Panc1 (cell line): ENCODE results near the gene OR5A2.

Experiments used
- POLR2AphosphoS5 ChIP-seq: IDR thresholded peaks from 2 replicates; pipeline ENCODE4 v1.6.1; 2012; ENCODE audit warnings: mild to moderate bottlenecking, low read depth, low read length, moderate library complexity
- TF ChIP-seq, protein P1 (sequence below): fragments of 450-650 bp; IDR thresholded peaks from 2 replicates; pipeline ENCODE4 v1.5.1; 2017; ENCODE audit warnings: mild to moderate bottlenecking
- TF ChIP-seq, protein P2 (sequence below), 2 experiments: IDR thresholded peaks; 2 replicates each; pipeline ENCODE4 v1.6.1; 2011 to 2012; ENCODE audit warnings: low read depth in 2 of 2, control low read depth in 1 of 2, low read length in 1 of 2, mild to moderate bottlenecking in 1 of 2, moderate library complexity in 1 of 2; ENCODE audit not compliant: insufficient read depth in 1 of 2

DNA sequence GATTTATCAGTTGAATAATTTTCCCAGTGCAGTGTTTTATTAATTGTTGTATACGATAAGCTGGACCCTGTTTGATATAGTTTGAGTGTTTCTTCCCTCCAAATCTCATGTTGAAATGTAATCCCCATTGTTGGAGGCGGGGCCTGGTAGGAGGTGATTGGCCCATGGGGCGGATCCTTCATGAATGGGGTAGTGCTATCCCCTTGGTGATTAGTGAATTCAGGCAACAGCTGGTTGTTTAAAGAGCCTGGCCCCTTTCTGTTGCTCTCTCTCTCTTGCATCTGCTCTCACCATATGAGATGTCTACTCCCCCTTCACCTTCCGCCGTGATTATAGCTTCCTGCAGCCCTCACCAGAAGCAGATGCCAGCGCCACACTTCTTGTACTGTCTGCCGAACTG lies 11.6 kb upstream of the OR5A2 start:
- TF ChIP-seq, protein P1, sequence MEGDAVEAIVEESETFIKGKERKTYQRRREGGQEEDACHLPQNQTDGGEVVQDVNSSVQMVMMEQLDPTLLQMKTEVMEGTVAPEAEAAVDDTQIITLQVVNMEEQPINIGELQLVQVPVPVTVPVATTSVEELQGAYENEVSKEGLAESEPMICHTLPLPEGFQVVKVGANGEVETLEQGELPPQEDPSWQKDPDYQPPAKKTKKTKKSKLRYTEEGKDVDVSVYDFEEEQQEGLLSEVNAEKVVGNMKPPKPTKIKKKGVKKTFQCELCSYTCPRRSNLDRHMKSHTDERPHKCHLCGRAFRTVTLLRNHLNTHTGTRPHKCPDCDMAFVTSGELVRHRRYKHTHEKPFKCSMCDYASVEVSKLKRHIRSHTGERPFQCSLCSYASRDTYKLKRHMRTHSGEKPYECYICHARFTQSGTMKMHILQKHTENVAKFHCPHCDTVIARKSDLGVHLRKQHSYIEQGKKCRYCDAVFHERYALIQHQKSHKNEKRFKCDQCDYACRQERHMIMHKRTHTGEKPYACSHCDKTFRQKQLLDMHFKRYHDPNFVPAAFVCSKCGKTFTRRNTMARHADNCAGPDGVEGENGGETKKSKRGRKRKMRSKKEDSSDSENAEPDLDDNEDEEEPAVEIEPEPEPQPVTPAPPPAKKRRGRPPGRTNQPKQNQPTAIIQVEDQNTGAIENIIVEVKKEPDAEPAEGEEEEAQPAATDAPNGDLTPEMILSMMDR: no peak
- TF ChIP-seq POLR2AphosphoS5: no peak
- TF ChIP-seq, protein P2, sequence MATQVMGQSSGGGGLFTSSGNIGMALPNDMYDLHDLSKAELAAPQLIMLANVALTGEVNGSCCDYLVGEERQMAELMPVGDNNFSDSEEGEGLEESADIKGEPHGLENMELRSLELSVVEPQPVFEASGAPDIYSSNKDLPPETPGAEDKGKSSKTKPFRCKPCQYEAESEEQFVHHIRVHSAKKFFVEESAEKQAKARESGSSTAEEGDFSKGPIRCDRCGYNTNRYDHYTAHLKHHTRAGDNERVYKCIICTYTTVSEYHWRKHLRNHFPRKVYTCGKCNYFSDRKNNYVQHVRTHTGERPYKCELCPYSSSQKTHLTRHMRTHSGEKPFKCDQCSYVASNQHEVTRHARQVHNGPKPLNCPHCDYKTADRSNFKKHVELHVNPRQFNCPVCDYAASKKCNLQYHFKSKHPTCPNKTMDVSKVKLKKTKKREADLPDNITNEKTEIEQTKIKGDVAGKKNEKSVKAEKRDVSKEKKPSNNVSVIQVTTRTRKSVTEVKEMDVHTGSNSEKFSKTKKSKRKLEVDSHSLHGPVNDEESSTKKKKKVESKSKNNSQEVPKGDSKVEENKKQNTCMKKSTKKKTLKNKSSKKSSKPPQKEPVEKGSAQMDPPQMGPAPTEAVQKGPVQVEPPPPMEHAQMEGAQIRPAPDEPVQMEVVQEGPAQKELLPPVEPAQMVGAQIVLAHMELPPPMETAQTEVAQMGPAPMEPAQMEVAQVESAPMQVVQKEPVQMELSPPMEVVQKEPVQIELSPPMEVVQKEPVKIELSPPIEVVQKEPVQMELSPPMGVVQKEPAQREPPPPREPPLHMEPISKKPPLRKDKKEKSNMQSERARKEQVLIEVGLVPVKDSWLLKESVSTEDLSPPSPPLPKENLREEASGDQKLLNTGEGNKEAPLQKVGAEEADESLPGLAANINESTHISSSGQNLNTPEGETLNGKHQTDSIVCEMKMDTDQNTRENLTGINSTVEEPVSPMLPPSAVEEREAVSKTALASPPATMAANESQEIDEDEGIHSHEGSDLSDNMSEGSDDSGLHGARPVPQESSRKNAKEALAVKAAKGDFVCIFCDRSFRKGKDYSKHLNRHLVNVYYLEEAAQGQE (IDR thresholded peaks at IDR 0.05; ENCODE audit: insufficient read depth in 1 of 2, low read depth in 2 of 2, low read length in 1 of 2): no peak
